KMS-11 (cell line): ENCODE results near the gene MACROH2A1.
"Not testable (repeated sequence)": the region's sequence is repeated elsewhere in the genome, so short reads cannot be mapped to it uniquely, and the experiment has no call there.

Experiments
- H2AFZ ChIP-seq: fragments of 200-600 bp; sonication (generic); 2 replicates; pipeline ENCODE4 v1.6.1; 2016; ENCODE audit warnings: antibody characterized with exemption, mixed run types, low read depth
- H3K27ac ChIP-seq: fragments of 200-600 bp; sonication (generic); 2 replicates; pipeline ENCODE4 v1.6.1; 2016; ENCODE audit warnings: mild to moderate bottlenecking, mixed run types
- H3K27me3 ChIP-seq: fragments of 200-600 bp; sonication (generic); 2 replicates; pipeline ENCODE4 v1.6.1; 2017; ENCODE audit warnings: mild to moderate bottlenecking, low read depth, mixed run types, moderate library complexity; ENCODE audit not compliant: insufficient read depth
- H3K36me3 ChIP-seq: fragments of 200-600 bp; sonication (generic); 2 replicates; pipeline ENCODE4 v1.6.1; 2017; ENCODE audit warnings: mild to moderate bottlenecking, mixed run types; ENCODE audit not compliant: insufficient read depth
- H3K4me1 ChIP-seq: fragments of 200-600 bp; sonication (generic); 2 replicates; pipeline ENCODE4 v1.6.1; 2016; ENCODE audit warnings: mild to moderate bottlenecking, low read depth, mixed run types; ENCODE audit not compliant: poor library complexity, severe bottlenecking
- H3K4me2 ChIP-seq: fragments of 200-600 bp; sonication (generic); 2 replicates; pipeline ENCODE4 v1.7.0; 2016; ENCODE audit warnings: mild to moderate bottlenecking, mixed run types
- H3K4me3 ChIP-seq: fragments of 200-600 bp; sonication (generic); IDR thresholded peaks from 2 replicates; pipeline ENCODE4 v1.6.1; 2017; ENCODE audit warnings: low read depth, low read length, mixed read lengths; ENCODE audit not compliant: insufficient read depth
- H3K79me2 ChIP-seq: fragments of 200-600 bp; sonication (generic); 2 replicates; pipeline ENCODE4 v1.6.1; 2016; ENCODE audit warnings: low read depth, mixed run types; ENCODE audit not compliant: insufficient read depth
- H3K9ac ChIP-seq: fragments of 200-600 bp; sonication (generic); 2 replicates; pipeline ENCODE4 v1.6.1; 2016; ENCODE audit warnings: mild to moderate bottlenecking, mixed run types
- H4K20me1 ChIP-seq: fragments of 200-600 bp; sonication (generic); 2 replicates; pipeline ENCODE4 v1.6.1; 2016; ENCODE audit warnings: mild to moderate bottlenecking, mixed run types; ENCODE audit not compliant: insufficient read depth
- TF ChIP-seq, protein P1 (sequence below): fragments of 200-600 bp; sonication (generic); conservative IDR thresholded peaks from 2 replicates; pipeline ENCODE4 v1.6.1; 2017; ENCODE audit warnings: low read depth, mild to moderate bottlenecking, antibody characterized with exemption, low read length, moderate library complexity, mixed read lengths

MACROH2A1 gene

DNA sequence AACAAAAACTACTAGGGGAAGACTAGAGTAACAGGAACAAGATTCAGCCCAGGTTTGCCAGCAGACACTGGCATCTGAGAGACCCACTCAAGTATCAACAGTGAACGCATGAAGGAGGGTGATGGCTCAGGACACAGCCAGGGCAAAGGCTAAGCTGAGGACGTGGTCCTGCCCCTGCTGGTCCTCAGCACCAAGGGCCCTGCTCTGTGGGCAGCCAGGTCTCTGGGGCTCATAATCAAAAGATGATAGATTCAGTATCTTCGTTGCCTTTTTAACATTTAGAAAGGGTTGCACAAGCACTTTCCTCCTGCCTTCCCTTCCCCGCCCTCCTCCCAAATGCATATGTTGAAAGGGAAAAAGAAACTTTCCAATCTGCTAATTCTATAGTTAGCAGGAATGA is 31.5 kb downstream of the MACROH2A1 start:
- Histone ChIP-seq H2AFZ (no peak overlapping the region), H3K79me2 (no peaks in the 10 kb centered on the region), H3K9ac (no peak overlapping the region), H3K27ac (no peak overlapping the region), H4K20me1 (no peaks in the 10 kb centered on the region), H3K4me3 (no peak overlapping the region), H3K4me1 (no peaks in the 10 kb centered on the region), H3K4me2 (no peak overlapping the region), H3K27me3 (no peaks in the 10 kb centered on the region), H3K36me3 (no peaks in the 10 kb centered on the region; the same call in 1 of the 2 replicates)
- TF ChIP-seq, protein P1, sequence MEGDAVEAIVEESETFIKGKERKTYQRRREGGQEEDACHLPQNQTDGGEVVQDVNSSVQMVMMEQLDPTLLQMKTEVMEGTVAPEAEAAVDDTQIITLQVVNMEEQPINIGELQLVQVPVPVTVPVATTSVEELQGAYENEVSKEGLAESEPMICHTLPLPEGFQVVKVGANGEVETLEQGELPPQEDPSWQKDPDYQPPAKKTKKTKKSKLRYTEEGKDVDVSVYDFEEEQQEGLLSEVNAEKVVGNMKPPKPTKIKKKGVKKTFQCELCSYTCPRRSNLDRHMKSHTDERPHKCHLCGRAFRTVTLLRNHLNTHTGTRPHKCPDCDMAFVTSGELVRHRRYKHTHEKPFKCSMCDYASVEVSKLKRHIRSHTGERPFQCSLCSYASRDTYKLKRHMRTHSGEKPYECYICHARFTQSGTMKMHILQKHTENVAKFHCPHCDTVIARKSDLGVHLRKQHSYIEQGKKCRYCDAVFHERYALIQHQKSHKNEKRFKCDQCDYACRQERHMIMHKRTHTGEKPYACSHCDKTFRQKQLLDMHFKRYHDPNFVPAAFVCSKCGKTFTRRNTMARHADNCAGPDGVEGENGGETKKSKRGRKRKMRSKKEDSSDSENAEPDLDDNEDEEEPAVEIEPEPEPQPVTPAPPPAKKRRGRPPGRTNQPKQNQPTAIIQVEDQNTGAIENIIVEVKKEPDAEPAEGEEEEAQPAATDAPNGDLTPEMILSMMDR = no peak

DNA sequence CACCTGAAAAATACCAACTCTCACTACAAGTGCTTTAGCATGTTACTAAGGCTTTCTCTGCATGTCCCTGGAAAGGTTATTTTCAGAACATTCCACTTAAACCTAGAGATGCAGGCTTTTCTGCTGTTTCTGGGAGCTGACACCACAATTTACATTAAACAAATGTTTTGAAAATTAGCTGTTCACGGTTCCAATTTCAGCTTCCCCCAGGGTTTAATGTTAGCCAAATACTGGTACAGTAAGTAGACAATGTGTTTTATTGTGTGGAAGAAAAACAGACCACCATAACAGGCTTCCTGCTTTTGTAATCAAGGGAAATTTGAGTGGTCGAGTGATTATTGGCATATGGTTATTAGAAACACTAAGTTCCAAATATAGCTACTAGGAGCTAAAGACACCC is 32.0 kb downstream of the MACROH2A1 start:
- H3K4me1 ChIP-seq = no peaks in the 10 kb centered on the region
- TF ChIP-seq, protein P1 = no peak
- peaks cover 2% of the 10 kb centered on the region; the same call in 1 of the 2 replicates for H3K36me3 ChIP-seq
- no peaks in the 10 kb centered on the region for H4K20me1 ChIP-seq
- H3K79me2 ChIP-seq = no peaks in the 10 kb centered on the region
- H2AFZ ChIP-seq = no peak overlapping the region
- no peak overlapping the region for H3K27ac ChIP-seq
- H3K4me3 ChIP-seq = no peak overlapping the region
- H3K9ac ChIP-seq = no peak overlapping the region
- H3K27me3 ChIP-seq = no peaks in the 10 kb centered on the region
- H3K4me2 ChIP-seq = no peak overlapping the region

DNA sequence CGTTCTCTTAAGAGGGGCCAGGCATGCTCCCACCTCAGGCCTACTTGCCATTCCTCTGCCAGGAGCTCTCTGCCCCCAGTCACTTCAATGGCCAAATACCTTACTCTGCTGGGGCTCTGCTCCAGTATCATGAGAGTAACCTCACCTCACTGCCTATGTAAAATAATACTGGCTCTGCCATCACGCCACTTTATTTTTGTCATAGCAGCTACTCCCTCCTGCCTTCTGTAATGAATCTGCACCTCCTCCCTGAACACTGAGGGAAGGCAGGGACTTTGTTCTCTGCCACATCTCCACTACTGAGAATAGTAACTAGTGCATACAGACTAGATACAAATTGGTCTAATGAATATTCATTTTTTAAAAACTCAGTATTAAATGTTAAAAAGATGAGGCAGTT is 33.8 kb downstream of the MACROH2A1 start:
- no peaks in the 10 kb centered on the region for H3K79me2 ChIP-seq
- no peaks in the 10 kb centered on the region for H3K27me3 ChIP-seq
- H3K9ac ChIP-seq = no peak overlapping the region
- H3K27ac ChIP-seq = no peak overlapping the region
- H3K4me3 ChIP-seq = no peak overlapping the region
- TF ChIP-seq, protein P1 = no peak
- peaks cover 3% of the 10 kb centered on the region; the same call in 1 of the 2 replicates for H3K36me3 ChIP-seq
- no peak overlapping the region for H3K4me2 ChIP-seq
- no peaks in the 10 kb centered on the region for H3K4me1 ChIP-seq
- no peak overlapping the region for H2AFZ ChIP-seq
- H4K20me1 ChIP-seq = no peaks in the 10 kb centered on the region

DNA sequence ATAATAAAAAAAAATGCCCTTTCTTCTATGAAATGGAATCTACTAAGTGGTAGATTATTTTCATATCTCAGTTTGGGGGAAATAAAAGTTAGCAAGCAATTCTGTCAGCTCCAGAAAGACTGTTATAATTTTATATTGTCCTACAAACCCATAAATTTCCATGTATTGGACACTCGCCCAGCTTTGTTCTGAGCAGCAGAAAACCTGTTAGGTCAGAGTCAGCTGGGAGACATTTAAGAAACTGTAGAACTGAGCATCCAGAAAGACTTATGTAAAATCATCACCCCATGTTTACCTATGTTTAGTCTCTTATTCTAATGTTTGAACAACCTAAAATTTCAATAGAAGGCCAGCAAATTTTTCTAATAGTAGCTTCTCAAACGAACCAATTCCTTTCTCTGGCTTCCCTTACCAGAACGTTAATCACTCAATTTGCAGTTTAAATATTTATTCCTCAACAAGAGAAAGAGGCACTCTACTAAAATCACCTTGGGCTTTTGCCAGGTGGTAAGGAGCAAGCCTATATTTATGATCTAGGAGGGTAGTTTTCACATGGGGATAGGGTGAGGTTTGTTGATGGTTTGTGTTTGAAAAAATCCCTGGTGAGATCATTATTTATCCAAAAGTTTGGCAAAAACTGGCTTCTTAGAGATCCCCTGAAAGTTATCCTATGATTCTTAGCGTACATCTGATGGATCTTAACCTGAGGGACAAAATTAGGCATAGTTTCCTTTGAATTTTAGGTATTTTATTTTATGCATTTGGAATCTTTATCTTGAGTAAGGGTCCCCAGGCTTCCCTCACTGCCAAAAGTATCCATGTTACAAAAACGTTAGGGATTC is 34.4 kb downstream of the MACROH2A1 start:
- no peak overlapping the region for H3K9ac ChIP-seq
- no peaks in the 10 kb centered on the region for H3K27me3 ChIP-seq
- no peak overlapping the region for H2AFZ ChIP-seq
- H3K4me2 ChIP-seq = no peak overlapping the region
- no peak overlapping the region for H3K27ac ChIP-seq
- H3K36me3 ChIP-seq = peaks cover 3% of the 10 kb centered on the region; the same call in 1 of the 2 replicates
- H3K79me2 ChIP-seq = no peaks in the 10 kb centered on the region
- TF ChIP-seq, protein P1 = no peak
- H3K4me1 ChIP-seq = no peaks in the 10 kb centered on the region
- H3K4me3 ChIP-seq = no peak overlapping the region
- H4K20me1 ChIP-seq = no peaks in the 10 kb centered on the region

DNA sequence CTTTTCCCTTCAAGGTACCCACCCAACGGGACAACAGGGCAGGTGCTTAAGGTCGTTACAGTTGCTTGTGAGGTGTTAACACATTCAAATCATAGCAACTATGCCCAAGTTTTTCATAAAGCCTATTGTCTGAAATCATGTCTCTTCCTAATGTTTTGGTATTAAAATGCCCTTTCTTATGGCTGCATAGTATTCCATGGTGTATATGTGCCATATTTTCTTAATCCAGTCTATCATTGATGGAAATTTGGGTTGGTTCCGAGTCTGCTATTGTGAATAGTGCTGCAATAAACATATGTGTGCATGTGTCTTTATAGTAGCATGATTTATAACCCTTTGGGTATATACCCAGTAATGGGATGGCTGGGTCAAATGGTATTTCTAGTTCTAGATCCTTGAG is 35.7 kb downstream of the MACROH2A1 start:
- not testable (repeated sequence) for H3K79me2 ChIP-seq, H3K27me3 ChIP-seq, H3K27ac ChIP-seq, H2AFZ ChIP-seq, H3K4me3 ChIP-seq, H3K36me3 ChIP-seq, H3K4me1 ChIP-seq, H3K4me2 ChIP-seq, H3K9ac ChIP-seq, H4K20me1 ChIP-seq
